ENCODE results near the gene SEC61B. TPM values are rescaled to one million over a fixed set of nuclear protein-coding genes. Genes with fewer than 3 reads are reported as not detected.

Gene SEC61B
- total and polyA plus RNA-seq, 2 donors (not counting 3 experiments of a cell fraction or from before 2014, with no cell fraction given) = 242 to 594 TPM

DNA sequence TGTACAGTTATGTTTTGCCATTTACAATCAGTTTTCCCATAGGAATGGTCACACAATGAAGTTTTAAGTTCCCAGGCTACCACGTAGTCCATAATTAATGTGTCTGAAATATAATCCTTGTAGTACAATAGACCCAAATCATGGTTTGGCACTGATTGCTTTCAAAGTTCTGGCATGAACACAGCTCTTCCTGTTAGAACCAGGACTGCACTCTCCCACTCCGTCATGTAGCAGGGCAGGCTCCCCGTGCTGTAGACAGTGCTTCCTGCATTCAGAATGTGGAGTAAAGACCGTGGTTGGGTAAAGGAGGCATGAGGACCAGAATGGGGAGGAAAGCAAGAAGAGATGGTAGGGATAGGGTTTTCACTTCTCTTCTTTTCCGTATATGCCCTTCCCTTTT lies 4.0 kb downstream of the SEC61B start:
- H4K20me1 ChIP-seq (replicated peaks; ENCODE audit: control insufficient read depth, extremely low read depth, insufficient read depth, low read length) = peaks cover 3% of the 10 kb centered on the region
- no peak overlapping the region for H2AFZ ChIP-seq (ENCODE audit: low read depth, low read length)
- no peak overlapping the region for H3K9ac ChIP-seq (replicated peaks; ENCODE audit: extremely low read depth, insufficient read depth, low read length)
- H3K36me3 ChIP-seq (ENCODE audit: control insufficient read depth in 2 of 2, extremely low read depth in 1 of 2, insufficient read depth in 2 of 2, low read length in 2 of 2) = peaks cover 8 to 34% of the 10 kb centered on the region in 2 experiments
- POLR2A ChIA-PET = no interaction called here
- H3K9me1 ChIP-seq (replicated peaks; ENCODE audit: control insufficient read depth, extremely low read depth, insufficient read depth, low read length) = no peaks in the 10 kb centered on the region
- no peak overlapping the region for H3K4me2 ChIP-seq (ENCODE audit: insufficient read depth, low read length)
- CTCF ChIA-PET = interaction anchor here (1.1 kb wide), 1 partner anchor 24 kb away, joined by 3 read pairs; no protein-coding TSS in a partner anchor
- peak; percentile 61 for DNase-seq (ENCODE audit: low read depth, low spot score)
- peaks cover 62% of the 10 kb centered on the region for H3K79me2 ChIP-seq (ENCODE audit: control insufficient read depth, insufficient read depth, low read length)
- H3K9me3 ChIP-seq (replicated peaks; ENCODE audit: control insufficient read depth, insufficient read depth, low read length) = no peaks in the 10 kb centered on the region
- intact Hi-C loops (cut with micrococcal nuclease) = no loop called here
- H3K27me3 ChIP-seq (ENCODE audit: control insufficient read depth in 2 of 2, insufficient read depth in 2 of 2, low read length in 2 of 2) = no peaks in the 10 kb centered on the region
- no peak overlapping the region for H3K27ac ChIP-seq (ENCODE audit: insufficient read depth, low read depth, low read length)
- no peak overlapping the region for H3K4me3 ChIP-seq (replicated peaks in 1 of 3; ENCODE audit: insufficient read depth in 1 of 3, low read depth in 1 of 3, low read length in 3 of 3)
- no TSS peak for BruUV-seq (replicated peaks)
- dilution Hi-C loops (cut with MboI; ENCODE audit: extremely low pct_ligation_motif_present, low sequenced_read_pairs) = no loop called here
- FAIRE-seq = no peak
- TF ChIP-seq GATA2 (IDR thresholded peaks at IDR 0.05; ENCODE audit: insufficient read depth, insufficient read length, low read depth, low read length) (no peak), POLR2AphosphoS5 (IDR thresholded peaks at IDR 0.05; ENCODE audit: insufficient read depth, low read depth, low read length) (no peak), JUN (IDR thresholded peaks at IDR 0.05; ENCODE audit: borderline replicate concordance, insufficient read depth, insufficient read length, low read depth) (no peak), POLR2A (IDR thresholded peaks at IDR 0.05; ENCODE audit: low read depth, low read length) (no peak)
- TF ChIP-seq, protein P1, sequence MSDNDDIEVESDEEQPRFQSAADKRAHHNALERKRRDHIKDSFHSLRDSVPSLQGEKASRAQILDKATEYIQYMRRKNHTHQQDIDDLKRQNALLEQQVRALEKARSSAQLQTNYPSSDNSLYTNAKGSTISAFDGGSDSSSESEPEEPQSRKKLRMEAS (IDR thresholded peaks at IDR 0.05; ENCODE audit: insufficient read depth, insufficient read length) = no peak
- peaks cover 18% of the 10 kb centered on the region for H3K4me1 ChIP-seq (ENCODE audit: control insufficient read depth, extremely low read depth, insufficient read depth, low read length)

- no peak overlapping the region for H3K9ac ChIP-seq (replicated peaks; ENCODE audit: extremely low read depth, insufficient read depth, low read length)
- no peaks in the 10 kb centered on the region for H3K27me3 ChIP-seq (ENCODE audit: control insufficient read depth in 2 of 2, insufficient read depth in 2 of 2, low read length in 2 of 2)
- no peaks in the 10 kb centered on the region for H3K9me1 ChIP-seq (replicated peaks; ENCODE audit: control insufficient read depth, extremely low read depth, insufficient read depth, low read length)
- TF ChIP-seq POLR2A (IDR thresholded peaks at IDR 0.05; ENCODE audit: low read depth, low read length) (no peak), EZH2 (IDR thresholded peaks at IDR 0.05; ENCODE audit: borderline replicate concordance, low read depth, low read length, severe bottlenecking) (no peak), CTCF (IDR thresholded peaks at IDR 0.05; ENCODE audit: extremely low read depth in 1 of 2, insufficient read depth in 1 of 2, low read depth in 1 of 2, low read length in 2 of 2) (no peak), JUN (IDR thresholded peaks at IDR 0.05; ENCODE audit: borderline replicate concordance, insufficient read depth, insufficient read length, low read depth) (no peak), MYC (IDR thresholded peaks at IDR 0.05; ENCODE audit: low read depth, low read length) (no peak), POLR2AphosphoS5 (IDR thresholded peaks at IDR 0.05; ENCODE audit: insufficient read depth, low read depth, low read length) (no peak), GATA2 (IDR thresholded peaks at IDR 0.05; ENCODE audit: insufficient read depth, insufficient read length, low read depth, low read length) (no peak)
- TF ChIP-seq, protein P1 (IDR thresholded peaks at IDR 0.05; ENCODE audit: insufficient read depth, insufficient read length) = no peak
- POLR2A ChIA-PET = no interaction called here
- H3K4me2 ChIP-seq (ENCODE audit: insufficient read depth, low read length) = no peak overlapping the region
- dilution Hi-C loops (cut with MboI; ENCODE audit: extremely low pct_ligation_motif_present, low sequenced_read_pairs) (no loop called here), intact Hi-C loops (cut with micrococcal nuclease) (no loop called here)
- H3K9me3 ChIP-seq (replicated peaks; ENCODE audit: control insufficient read depth, insufficient read depth, low read length) = no peaks in the 10 kb centered on the region
- CTCF ChIA-PET = no interaction called here
- DNase-seq (ENCODE audit: low read depth, low spot score) (no peak), FAIRE-seq (peak; percentile 18)
- no peak overlapping the region for H2AFZ ChIP-seq (ENCODE audit: low read depth, low read length)
- H3K4me3 ChIP-seq (replicated peaks in 1 of 3; ENCODE audit: insufficient read depth in 1 of 3, low read depth in 1 of 3, low read length in 3 of 3) = no peak overlapping the region
- BruUV-seq (replicated peaks) = no TSS peak
- H3K27ac ChIP-seq (ENCODE audit: insufficient read depth, low read depth, low read length) = no peak overlapping the region
- H4K20me1 ChIP-seq (replicated peaks; ENCODE audit: control insufficient read depth, extremely low read depth, insufficient read depth, low read length) = peaks cover 3% of the 10 kb centered on the region
- H3K36me3 ChIP-seq (ENCODE audit: control insufficient read depth in 2 of 2, extremely low read depth in 1 of 2, insufficient read depth in 2 of 2, low read length in 2 of 2) = peaks cover 8 to 29% of the 10 kb centered on the region in 2 experiments
- no peaks in the 10 kb centered on the region for H3K4me1 ChIP-seq (ENCODE audit: control insufficient read depth, extremely low read depth, insufficient read depth, low read length)
- peaks cover 26% of the 10 kb centered on the region for H3K79me2 ChIP-seq (ENCODE audit: control insufficient read depth, insufficient read depth, low read length)
Observed at GRCh38 chr9:99230206-99230605, 8.1 kb downstream of the SEC61B start.

Data from endothelial cell of umbilical vein (primary cell).